NCI-H2107 treated with DMSO at 0.1 percent for 48 hours (cell line): Measurements from ENCODE around the gene CASTOR1.

Experiments used
- DNase-seq: peaks from one replicate; lab custom pipeline; 2025; ENCODE audit not compliant: unreplicated experiment; lab: John Stamatoyannopoulos, UW

CASTOR1 gene

GRCh38 chr22:30266445-30267381 is 22.6 kb downstream of the CASTOR1 start, which contains the start of gene OSM:
OSM (minus strand) TSS chr22:30266851; CDS start chr22:30266799, 52 bp downstream.
- no peak for DNase-seq

- no peak for DNase-seq
Measured at GRCh38 chr22:30265823-30266444, 23.4 kb downstream of the CASTOR1 start.

GRCh38 chr22:30265131-30265720 is 24.1 kb downstream of the CASTOR1 start:
- no peak for DNase-seq

- DNase-seq, result no peak
Measured at GRCh38 chr22:30263883-30264282, 25.4 kb downstream of the CASTOR1 start.

GRCh38 chr22:30262917-30263741 is 26.2 kb downstream of the CASTOR1 start:
- no peak for DNase-seq

- DNase-seq, result no peak
Measured at GRCh38 chr22:30262112-30262511, 27.2 kb downstream of the CASTOR1 start.

- DNase-seq, result no peak
Measured at GRCh38 chr22:30261134-30261533, 28.2 kb downstream of the CASTOR1 start.

- DNase-seq, result no peak
Measured at GRCh38 chr22:30260682-30261081, 28.6 kb downstream of the CASTOR1 start.

GRCh38 chr22:30260276-30260675 is 29.0 kb downstream of the CASTOR1 start:
- DNase-seq, result no peak

GRCh38 chr22:30254314-30254713 is 35.0 kb downstream of the CASTOR1 start:
- DNase-seq, result no peak

GRCh38 chr22:30253205-30253852 is 36.0 kb downstream of the CASTOR1 start:
- DNase-seq, result peak; percentile 6

GRCh38 chr22:30252411-30253204 is 36.7 kb downstream of the CASTOR1 start:
- no peak for DNase-seq

- DNase-seq, result no peak
Measured at GRCh38 chr22:30251711-30252110, 37.6 kb downstream of the CASTOR1 start.

- DNase-seq, result no peak
Measured at GRCh38 chr22:30250661-30251267, 38.5 kb downstream of the CASTOR1 start.

GRCh38 chr22:30250039-30250565 is 39.2 kb downstream of the CASTOR1 start:
- DNase-seq, result no peak

GRCh38 chr22:30249049-30250038 is 40.0 kb downstream of the CASTOR1 start:
- no peak for DNase-seq

GRCh38 chr22:30248484-30248883 is 40.8 kb downstream of the CASTOR1 start:
- no peak for DNase-seq

- no peak for DNase-seq
Measured at GRCh38 chr22:30247974-30248373, 41.3 kb downstream of the CASTOR1 start.
